ENCODE data around the gene INPP5K.

DNA sequence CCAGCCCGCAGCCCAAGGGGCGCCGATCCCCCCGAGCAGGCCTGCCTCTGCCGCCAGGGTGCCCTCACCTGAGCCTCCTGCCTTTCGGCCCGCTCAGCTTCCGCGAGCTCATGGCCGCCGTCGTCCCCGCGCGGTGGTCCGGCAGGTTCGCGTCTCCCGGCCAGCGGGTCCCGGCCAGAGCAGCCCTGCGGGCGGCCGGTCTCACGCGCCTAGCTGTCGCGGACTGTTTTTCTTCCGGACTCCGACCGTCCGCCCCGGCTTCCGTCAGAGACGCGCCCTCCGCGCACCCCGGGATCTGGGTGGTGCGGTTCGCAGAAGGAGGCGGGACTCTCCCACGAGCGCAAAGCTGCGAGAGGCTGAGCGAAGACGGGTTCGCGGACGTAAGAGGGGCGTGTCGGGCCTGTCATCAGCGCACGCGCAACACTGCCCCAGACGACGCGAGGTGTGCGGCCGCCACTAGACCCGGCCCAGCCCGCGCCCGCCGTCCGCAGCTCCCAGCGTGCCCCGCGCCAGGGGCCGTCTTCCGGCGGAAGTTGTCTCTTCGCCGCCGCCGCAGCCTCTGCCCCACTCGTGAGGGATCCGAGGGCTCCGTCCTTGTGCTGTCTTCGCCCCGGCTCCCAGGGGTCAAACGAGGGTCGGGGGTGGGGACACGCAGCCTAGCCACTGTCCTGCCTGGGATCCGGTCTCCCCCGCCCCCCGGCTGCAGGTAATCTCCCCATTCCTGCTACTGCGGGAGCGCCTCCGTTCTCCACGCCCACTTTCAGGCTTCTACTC lies at the start of gene INPP5K:
- TF ChIP-seq CTCF (IDR thresholded peaks at IDR 0.05) (no peak), POLR2A (IDR thresholded peaks at IDR 0.05) (no peak)
